Stimulated activated CD4-positive, alpha-beta T cell treated with anti-CD3 and anti-CD28 coated beads, Interleukin-2, amount 100 ng/mL, for 48 hours (primary cell): ENCODE data around the gene DCPS.

ENCODE experiments used
- DNase-seq, 2 donors: peaks; one replicate each; pipeline ENCODE4 v3.0.0-alpha.2; 2020

Gene DCPS

DNA sequence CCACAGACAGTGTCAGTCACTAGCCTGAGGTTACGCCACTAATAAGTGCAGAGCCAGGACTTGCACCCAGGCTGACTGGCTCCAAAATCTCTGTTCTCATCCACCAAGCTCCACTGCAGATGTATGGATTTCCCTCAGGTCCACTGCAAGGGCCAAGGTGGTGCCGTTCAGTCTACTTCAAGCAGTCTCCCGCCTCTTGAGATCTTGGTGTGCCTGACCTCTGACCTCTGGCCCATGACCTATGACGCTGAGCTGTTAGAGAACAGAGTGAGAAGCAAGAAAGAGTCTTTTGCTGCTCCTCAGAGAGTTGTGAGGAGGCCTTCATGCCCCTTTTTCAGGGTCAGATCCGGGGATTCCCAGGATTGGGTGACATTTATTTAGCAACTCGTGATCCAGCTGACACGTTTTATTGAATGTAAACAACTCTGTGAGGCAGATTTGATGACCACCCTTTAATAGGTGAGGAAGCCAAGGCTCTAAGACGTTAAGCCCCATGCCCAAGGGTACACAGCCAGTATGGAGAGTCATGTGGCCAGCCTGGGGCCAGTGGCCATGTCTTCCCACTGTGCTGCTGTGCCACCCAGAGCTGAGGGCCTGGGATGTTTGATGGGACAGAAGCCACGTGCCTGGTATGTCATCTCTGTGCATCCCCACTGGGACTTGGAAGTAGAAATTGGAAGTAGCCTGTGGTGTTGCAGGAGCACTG is 25.2 kb downstream of the DCPS start:
- no peak for DNase-seq

DNA sequence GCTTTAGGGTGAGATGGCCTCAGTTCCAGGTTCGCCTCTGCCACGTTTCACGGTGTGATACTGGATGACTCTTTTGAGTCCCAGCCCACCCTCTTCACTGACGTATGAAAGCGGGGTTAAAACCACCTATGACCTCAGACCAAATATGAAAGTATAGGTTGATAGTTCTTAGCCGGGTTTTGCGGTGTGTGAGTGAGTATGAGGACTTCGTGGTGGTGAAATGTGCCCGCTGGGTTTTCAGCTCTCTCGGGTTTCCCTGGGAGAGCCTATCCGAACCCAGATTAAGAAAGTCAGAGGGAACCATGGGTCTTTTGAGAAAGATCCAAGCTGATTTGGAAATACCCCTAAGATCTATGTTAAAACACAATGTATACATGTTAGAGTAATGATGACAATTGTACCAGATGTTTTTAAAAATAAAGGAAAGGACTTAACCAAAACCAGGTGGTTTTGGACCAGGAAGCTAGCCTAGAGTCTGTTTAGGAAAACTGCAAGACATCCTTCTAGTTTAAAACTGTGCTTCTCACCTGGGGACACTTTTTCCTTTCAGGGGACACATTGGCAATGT is 25.9 kb downstream of the DCPS start:
- DNase-seq = no peak

DNA sequence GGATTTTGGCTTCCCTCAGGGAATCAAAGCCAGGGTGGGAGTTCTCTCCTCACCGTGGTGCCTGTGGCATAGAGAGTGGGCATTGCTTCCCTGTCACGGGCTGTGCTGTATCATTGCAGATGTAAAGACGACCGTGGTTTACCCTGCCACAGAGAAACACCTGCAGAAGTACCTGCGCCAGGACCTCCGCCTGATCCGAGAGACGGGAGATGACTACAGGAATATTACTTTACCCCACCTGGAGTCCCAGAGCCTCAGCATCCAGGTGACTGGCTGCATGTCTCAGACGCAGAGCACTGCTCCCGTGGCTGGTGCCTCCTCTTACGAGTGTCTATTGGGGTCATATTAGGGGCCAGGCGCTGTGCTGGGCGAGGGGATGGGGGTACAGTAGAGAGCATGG is 27.4 kb downstream of the DCPS start:
- DNase-seq = no peak

DNA sequence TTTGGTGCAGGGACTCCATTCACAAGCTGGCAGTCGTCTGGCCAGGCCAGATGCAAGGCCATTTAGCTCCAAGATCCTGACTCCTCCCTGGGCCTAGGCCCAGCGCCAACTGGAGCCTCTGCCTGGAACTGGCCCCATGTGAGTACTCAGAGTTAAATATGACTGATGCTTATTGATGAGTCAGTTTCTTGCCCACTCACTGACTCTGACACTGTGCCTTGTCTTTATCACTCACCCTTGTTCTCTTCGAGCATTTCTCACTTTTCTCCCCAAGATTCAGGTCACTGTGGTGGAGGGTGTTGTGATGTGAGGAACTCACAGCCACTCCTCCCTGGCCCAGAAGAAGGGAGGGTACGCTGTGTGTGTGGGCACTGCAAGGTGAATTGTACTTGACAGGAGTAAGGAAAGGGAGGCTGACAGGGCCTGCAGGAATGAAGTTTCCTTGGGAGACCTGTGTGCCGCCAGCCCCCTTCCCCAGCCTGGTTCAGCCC is 28.4 kb downstream of the DCPS start:
- DNase-seq = no peak

DNA sequence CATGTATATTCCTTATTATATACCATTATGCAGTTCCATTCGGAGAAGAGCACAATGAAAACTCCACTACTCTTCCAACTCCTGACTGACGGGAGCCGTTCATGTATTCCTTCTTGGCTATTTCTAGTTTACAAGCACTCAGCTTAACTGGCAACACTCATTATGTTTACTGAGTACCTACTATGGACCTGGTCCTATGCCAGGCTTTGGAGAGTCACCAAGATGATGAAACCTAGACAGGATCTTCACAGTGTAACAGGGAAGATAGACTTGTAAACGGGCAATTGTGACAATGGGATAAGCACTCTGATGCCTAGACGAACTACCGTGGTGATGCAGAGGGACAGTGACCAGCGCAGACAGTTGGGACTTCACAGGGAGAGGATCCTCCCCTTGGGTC is 29.3 kb downstream of the DCPS start:
- DNase-seq = no peak

DNA sequence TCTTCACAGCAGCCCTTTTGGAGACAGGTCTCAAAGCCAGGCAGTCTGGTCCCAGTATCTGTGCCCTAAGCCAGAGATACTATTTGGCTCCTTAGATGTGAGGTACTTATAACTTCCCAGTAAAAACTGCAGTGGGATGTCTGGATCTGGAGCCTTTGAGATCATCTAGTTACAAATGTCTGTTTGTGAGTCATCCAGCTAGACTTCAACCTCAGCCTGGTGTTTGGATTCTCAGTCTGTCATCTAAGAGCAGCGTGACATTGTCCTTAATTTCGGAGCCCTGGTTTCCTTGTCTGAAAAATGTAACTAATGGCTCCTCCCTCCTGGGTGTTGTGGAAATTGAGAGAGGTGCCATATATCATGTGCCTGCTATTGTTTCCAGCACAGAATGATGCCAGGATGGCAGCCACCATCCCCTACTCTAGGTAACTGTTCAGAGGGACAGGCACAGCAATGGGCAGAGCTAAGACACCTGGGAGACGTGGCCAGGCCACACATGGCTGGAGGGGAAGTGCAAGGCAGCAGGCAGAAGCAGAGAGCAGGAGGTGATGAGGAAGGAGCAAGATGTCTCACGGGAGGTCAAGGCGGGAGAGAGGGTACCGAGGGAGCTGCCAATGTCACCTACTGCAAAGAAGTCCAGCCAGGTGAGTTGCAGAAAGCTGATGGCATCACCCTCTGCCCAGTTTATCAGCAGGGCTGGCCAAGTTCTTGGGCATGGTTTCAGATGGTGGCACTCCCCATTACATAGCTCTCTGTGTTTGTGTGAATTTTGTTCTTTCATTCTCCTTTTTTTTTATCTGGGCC is 31.0 kb downstream of the DCPS start:
- DNase-seq = no peak

DNA sequence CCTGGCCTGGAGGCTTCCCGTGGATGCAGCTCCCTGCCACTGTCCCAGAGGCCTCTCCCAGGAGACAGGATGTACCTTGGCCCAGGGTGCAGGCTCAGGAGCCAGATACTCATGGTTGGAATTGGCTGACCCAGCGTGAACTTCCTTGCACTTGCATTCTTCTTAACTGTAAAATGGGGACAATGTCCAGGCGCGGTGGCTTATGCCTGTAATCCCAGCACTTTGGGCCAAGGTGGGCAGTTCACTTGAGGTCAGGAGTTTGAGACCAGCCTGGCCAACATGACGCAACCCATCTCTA is 31.6 kb downstream of the DCPS start:
- DNase-seq = no peak

DNA sequence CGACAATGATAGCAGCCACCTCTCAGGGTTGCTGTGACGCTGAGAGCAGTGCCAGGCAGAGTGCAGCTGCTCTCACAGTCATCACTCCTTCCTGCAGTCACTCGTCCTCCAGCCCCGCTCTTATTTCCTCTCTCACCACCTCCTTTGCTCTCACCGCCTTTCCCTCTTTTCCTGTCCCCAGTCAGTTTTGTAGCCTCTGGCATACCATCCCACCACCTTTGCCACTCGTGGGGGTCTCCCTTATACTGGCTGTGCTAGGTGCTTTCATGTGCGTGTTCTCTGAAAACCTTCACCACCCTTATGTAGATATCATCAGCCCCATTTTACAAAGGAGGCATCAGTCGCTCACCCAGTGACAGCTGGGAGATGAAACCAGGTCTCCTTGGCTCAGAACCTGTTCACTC is 32.3 kb downstream of the DCPS start:
- no peak for DNase-seq

DNA sequence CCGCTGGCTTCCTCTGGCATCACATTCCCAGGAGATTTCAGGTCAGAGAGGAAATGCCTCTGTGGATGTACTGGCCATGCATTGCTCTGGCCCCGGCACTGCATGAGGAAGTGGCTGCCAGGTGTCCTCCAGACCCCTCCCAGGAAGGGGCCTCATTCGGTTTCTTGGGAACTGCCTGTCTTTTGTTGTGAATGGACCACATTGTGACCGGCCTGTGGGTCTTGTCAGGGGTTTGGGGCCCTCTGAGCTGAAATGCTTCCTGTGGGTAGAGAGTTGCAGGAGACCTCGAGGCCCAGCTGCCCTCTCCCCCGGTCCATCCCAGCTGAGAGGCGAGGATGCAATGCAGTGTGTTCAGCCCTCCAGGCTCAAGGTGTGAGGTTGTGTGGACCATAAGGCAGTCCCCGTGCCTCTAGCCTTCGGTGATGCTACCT is 32.8 kb downstream of the DCPS start:
- no peak for DNase-seq

DNA sequence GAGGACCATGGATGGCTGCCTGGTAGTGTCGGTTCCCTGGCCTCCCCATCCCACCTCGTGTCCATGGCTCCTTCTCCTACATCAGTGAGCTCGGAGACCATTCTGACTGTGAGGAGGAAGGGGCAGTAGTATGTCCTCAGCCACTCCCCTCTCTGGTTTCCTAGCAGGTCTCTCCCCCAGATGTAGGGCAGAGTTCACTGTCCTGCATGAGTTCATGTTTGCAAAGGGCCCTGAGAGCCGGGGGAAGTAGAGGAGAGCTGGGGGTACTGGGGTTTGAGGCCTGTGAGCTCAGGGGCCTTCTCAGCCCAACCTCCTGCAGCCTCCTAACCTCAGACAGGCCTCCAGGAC is 33.2 kb downstream of the DCPS start:
- no peak for DNase-seq

DNA sequence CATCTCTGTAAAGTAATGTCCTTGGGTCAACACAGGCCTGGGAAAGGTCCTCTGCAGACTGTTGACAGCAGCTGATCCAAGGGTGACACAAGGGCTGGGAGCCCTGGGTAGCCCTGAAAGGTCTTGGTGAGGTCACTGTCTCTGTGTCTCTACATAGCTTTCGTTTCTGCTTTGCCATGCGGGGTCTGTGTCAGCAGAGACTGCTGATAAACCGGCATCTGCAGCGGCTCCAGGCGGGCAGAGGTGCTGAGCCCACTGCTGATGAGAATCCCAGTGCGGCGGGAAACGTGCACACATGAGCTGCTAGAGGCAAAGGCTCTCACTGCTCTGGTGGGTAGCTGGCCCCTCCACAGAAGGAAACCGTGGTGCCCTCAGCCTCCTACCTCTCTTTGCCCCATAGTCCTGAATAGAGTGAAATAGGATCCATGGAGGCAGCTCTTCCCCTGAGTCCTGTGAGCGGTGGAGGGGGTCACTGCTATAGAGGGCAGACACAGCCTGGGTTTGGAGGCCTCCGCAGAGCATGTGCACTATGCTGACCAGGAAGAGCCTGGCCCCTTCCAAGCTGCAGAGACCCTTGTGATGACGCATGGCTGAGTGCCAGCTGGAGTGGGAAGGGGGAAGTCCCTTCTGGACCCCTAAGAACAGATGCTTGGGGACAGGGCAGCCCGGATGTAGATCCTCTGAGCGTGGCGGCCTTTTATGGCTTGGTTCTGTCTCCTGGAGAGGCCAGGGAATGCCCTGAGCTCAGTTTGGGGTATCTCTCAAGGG is 33.8 kb downstream of the DCPS start:
- no peak for DNase-seq

DNA sequence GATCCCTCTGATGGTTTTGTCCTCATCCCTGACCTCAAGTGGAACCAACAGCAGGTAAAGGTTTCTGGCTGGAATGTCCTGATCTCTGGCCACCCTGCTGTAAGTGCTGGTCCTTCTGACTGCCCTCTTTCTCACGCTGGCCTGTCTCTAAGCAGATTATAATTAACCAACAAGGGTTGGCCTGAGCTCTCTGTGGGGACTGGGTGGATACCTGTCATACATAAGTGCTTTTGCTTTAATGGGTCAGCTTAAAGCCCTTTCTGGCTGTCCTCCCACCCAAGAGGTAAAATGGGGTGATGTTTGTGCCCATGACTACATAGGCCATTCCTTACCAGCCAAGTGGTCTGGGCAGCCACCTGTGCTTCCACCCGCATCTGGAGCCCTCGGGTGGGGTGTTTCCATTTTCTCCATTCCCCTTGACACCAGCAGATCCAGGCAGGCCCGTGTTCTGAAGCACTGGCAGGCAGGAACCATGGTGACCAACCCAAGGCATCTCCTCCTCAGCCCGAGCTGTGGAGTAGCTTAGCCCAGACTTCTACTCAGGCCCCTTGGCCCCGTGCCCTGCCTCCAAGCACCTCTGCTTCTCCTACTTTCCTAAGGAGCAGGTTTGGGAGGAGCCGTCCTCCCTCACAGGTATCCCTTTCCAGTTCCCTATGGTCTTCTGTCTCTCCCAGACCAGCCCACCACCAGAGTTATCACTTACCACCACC is 34.6 kb downstream of the DCPS start:
- no peak for DNase-seq

DNA sequence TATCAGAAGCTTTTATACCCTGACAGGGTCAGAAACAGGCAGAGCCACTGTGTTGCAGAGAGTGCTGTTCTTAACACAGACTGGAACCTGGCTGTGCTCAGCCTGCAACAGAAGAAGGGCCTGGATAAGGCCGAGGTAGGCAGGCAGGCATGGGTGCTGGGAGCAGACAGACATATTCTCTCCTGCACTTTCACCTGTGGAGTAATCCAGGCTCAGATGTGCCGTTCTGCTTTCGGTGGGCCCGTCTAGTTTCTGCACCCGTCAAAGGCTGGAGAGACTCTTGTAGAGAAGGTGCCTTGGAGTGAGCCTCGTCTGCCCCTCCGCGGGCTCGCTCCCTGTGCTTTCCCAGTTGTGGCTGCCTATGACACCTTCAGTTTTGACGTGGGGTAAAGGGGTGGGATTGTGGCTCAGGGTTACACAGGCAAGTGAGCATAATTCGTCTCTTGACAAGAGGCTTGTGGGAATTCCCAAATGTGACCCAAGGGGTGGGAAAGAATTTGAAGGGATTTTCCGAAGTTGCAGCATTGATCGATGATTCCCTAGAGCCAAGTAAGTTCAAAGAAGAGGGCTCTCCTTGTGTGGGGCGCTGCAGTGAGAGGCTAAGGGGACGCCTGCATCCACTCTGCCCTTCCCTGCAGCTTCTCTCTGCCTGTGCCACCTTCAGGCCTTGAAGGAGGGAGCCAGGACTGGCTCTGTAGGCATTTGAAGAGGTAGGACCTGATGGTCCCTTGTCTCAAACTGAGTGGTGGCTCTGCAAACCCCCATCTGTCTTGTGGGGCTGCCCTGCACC is 35.4 kb downstream of the DCPS start:
- DNase-seq = no peak

DNA sequence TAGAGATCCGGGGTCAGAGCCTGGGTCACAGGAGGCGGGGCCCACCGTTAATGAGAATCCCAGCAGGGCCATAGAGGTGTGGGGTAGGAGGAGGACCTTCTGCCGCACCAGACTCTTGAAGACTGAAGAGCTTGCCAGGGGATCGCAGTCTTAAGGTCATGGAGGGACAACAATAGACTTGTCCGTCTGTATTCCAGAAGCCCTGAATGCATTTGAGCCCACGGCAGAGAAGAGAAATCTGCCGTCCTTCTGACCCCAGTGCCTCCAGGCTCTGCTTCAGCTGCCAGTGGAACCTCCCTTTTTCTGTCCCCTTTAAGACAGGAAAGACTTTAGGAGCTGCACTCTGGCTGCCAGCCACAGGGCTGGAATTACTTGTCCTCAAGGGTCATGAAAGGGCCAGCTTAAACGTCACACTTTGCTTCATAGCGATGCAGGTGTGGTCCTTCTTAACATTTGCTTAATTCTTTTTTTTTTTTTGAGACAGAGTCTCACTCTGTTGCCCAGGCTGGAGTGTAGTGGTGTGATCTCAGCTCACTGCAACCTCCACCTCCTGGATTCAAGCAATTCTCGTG is 36.1 kb downstream of the DCPS start:
- DNase-seq = no peak

DNA sequence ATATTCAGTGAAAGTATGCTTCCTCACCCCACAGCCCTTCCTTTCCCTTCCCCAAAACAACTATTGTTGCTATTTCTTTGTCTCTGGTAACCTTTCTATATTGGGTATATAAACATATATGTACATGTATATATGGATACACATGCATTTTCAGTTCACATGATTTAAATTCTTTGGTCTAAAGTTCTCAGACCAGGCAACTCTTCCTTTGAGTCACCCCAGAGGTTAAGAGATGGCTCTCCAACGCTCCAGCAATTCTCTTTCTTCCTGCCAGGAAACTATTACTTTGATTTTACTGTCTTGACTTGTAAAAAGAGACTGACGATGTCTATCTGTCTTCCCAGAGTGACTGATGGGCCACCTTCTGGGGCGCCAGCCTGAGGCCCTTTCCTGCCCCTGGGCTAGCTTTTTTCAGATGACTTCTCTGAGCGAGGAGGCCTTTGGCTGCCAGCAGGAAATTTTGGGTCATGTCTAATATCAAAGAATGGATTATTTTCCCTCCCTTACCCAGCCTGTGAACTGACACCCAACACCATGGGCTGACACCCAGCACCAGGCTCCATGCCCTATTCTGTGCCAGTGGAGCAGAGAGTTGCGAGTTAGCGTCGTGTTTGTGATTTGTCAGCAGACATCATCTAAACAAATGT is 37.2 kb downstream of the DCPS start:
- DNase-seq = no peak

DNA sequence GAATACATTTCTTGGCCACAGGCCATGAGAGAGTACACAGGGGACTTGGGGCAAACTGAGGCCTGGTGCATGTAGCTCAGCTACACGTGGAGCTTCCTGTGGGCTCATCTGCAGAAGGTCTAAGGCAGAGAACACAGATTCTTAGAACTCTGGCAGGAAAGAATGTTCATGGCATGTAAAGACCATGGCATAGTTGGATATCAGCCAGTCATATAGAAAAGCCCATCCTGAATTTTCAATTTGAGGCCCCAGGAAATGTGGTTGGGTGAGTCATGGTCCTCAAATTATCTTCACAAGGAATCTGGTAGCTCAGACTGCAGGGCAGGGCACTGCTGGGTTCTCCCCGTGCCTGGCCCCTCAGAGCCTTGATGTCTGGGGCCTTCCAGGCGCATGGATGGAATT is 37.9 kb downstream of the DCPS start:
- DNase-seq = no peak

DNA sequence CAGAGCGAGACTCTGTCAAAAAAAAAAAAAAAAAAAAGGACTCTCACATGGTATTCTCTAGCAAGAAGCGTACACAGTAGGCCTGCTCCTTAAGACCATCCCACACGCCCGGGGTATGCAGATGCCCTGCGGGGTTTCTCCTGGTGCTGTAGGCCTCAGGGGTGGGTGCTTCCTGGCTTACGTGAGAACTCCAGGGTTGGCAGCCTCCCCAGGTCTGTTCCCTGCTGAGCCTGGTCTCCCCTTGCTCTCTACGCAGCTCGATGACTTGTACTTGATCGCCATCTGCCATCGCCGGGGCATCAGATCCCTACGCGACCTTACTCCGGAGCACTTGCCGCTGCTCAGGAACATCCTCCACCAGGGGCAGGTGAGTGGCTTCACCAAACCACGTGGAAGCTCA is 39.2 kb downstream of the DCPS start:
- DNase-seq = no peak

DNA sequence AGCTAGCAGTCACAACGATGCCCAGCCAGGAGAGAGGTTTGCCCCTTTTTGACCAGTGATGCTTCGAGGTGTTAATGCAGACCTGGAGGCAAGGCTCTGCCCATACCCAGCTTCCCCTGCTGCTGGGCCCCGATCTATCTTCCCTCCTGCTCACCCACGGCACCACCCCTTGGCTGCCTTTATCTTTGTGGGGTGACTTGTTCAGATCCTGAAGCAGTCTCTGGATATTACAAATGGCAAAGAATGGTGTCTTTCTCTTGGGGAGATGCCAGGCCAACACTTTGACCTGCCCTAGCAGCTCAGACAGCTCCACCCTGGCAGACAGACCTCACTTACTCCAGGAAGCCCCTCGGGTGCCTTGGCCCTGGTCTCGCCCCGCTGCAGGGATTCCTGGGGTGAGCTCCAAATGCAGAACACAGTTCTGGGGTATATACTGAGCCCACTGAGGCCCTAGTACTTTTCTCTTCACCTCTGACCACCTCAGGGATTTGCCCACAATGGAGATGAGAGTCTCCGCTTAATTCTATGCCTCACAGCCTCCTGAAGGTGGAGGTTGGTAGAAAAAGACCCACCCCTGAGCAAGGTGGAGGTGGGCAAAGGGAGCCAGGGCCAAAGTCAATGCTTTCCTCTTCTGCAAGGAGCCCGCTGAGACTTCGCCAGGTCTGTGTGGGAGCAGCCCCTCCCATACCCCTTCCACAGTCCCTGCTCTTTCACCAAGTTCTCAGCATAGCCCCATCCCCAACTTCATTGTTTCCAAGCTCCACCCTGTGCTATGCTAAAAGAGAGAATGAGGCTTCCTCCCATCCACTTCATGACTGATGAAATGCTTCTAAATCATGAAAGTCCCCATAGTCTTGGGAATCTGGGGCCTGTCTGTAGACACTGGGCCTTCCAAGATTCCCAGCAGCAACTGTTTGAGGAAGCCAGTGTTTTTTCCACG is 40.6 kb downstream of the DCPS start:
- DNase-seq = no peak

DNA sequence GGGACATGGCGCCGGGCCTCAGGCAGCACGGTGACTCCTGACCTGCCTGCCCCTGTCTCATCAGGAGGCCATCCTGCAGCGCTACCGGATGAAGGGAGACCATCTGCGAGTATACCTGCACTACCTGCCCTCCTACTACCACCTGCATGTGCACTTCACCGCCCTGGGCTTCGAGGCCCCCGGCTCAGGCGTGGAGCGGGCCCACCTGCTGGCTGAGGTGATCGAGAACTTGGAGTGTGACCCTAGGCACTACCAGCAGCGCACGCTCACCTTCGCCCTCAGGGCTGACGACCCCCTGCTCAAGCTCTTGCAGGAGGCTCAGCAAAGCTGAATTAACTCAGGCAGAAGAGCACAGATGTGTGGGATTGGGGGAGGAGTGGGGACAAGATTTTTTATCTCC is 41.4 kb downstream of the DCPS start:
- DNase-seq = no peak
